MM.1S (cell line): ENCODE measurements around the gene SEC24D.

Experiments
- DNase-seq: peaks from one replicate; pipeline ENCODE4 v3.0.0-alpha.2; 2015
- H2AFZ ChIP-seq: fragments of 300-600 bp; sonication (generic); 2 replicates; pipeline ENCODE4 v1.6.0; 2016; ENCODE audit warnings: antibody characterized with exemption, low read length
- H3F3A ChIP-seq: fragments of 300-600 bp; sonication (generic); 2 replicates; pipeline ENCODE4 v1.6.1; 2016; ENCODE audit warnings: mild to moderate bottlenecking, antibody characterized with exemption, low read length, moderate library complexity, mixed read lengths; ENCODE audit not compliant: insufficient read depth
- H3K27ac ChIP-seq: fragments of 300-600 bp; sonication (generic); 2 replicates; pipeline ENCODE4 v1.5.1; 2016; ENCODE audit warnings: mild to moderate bottlenecking, low read length
- H3K27me3 ChIP-seq: fragments of 300-600 bp; sonication (generic); replicated peaks from 2 replicates; pipeline ENCODE4 v1.6.0; 2016; ENCODE audit warnings: low read length; ENCODE audit not compliant: insufficient read depth
- H3K36me3 ChIP-seq: fragments of 300-600 bp; sonication (generic); replicated peaks from 2 replicates; pipeline ENCODE4 v1.6.1; 2016; ENCODE audit warnings: mild to moderate bottlenecking, low read length, mixed read lengths; ENCODE audit not compliant: insufficient read depth
- H3K4me1 ChIP-seq: fragments of 300-600 bp; sonication (generic); 2 replicates; pipeline ENCODE4 v1.6.1; 2016; ENCODE audit warnings: low read length, mixed read lengths
- H3K4me2 ChIP-seq: fragments of 300-600 bp; sonication (generic); 2 replicates; pipeline ENCODE4 v1.6.0; 2016; ENCODE audit warnings: low read depth, low read length
- H3K4me3 ChIP-seq: fragments of 300-600 bp; sonication (generic); 2 replicates; pipeline ENCODE4 v1.5.1; 2016; ENCODE audit warnings: low read length, mixed read lengths
- H3K79me2 ChIP-seq: fragments of 300-600 bp; sonication (generic); 2 replicates; pipeline ENCODE4 v1.6.1; 2016; ENCODE audit warnings: mixed run types, low read length, mixed read lengths
- H3K9ac ChIP-seq: fragments of 300-600 bp; sonication (generic); 2 replicates; pipeline ENCODE4 v1.6.1; 2016; ENCODE audit warnings: low read length, mixed read lengths
- H3K9me2 ChIP-seq: fragments of 300-600 bp; sonication (generic); replicated peaks from 2 replicates; pipeline ENCODE4 v1.6.1; 2016; ENCODE audit warnings: mild to moderate bottlenecking, low read length, mixed read lengths; ENCODE audit not compliant: insufficient read depth
- H3K9me3 ChIP-seq: fragments of 300-600 bp; sonication (generic); replicated peaks from 2 replicates; pipeline ENCODE4 v1.6.1; 2016; ENCODE audit warnings: mild to moderate bottlenecking, low read length, mixed read lengths; ENCODE audit not compliant: insufficient read depth
- H4K20me1 ChIP-seq: fragments of 300-600 bp; sonication (generic); 2 replicates; pipeline ENCODE4 v1.6.1; 2016; ENCODE audit warnings: mild to moderate bottlenecking, low read length, moderate library complexity, mixed read lengths; ENCODE audit not compliant: insufficient read depth
- CTCF ChIP-seq: fragments of 300-600 bp; sonication (generic); IDR thresholded peaks from 2 replicates; pipeline ENCODE4 v1.5.1; 2016; ENCODE audit warnings: antibody characterized with exemption, low read length, mixed read lengths
- EZH2 ChIP-seq: fragments of 300-600 bp; sonication (generic); optimal IDR thresholded peaks from 2 replicates; pipeline ENCODE3; 2017; ENCODE audit warnings: low read depth, mild to moderate bottlenecking, antibody characterized with exemption, low read length, mixed read lengths
- EZH2phosphoT487 ChIP-seq: fragments of 300-600 bp; sonication (generic); IDR thresholded peaks from 2 replicates; pipeline ENCODE4 v1.6.1; 2018; ENCODE audit warnings: antibody characterized with exemption, low read length

SEC24D gene

GRCh38 chr4:118843237-118843636 lies 7.3 kb upstream of the SEC24D start:
- H4K20me1 ChIP-seq: no peaks in the 10 kb centered on the region
- no peaks in the 10 kb centered on the region for H3K9me3 ChIP-seq
- no peak overlapping the region for H2AFZ ChIP-seq
- H3K4me3 ChIP-seq: no peak overlapping the region
- DNase-seq: no peak
- TF ChIP-seq EZH2phosphoT487 (no peak), EZH2 (no peak), CTCF (no peak)
- no peaks in the 10 kb centered on the region for H3K9me2 ChIP-seq
- H3K27ac ChIP-seq: no peak overlapping the region
- H3K79me2 ChIP-seq: no peaks in the 10 kb centered on the region
- no peaks in the 10 kb centered on the region for H3K36me3 ChIP-seq
- H3F3A ChIP-seq: no peaks in the 10 kb centered on the region
- no peak overlapping the region for H3K9ac ChIP-seq
- H3K4me1 ChIP-seq: no peaks in the 10 kb centered on the region
- H3K27me3 ChIP-seq: no peaks in the 10 kb centered on the region
- no peak overlapping the region for H3K4me2 ChIP-seq

GRCh38 chr4:118842055-118842454 lies 6.1 kb upstream of the SEC24D start:
- H3K4me1 ChIP-seq: no peaks in the 10 kb centered on the region
- H3K27ac ChIP-seq: no peak overlapping the region
- no peak overlapping the region for H3K4me3 ChIP-seq
- DNase-seq: no peak
- H3K9me2 ChIP-seq: no peaks in the 10 kb centered on the region
- TF ChIP-seq CTCF (no peak), EZH2phosphoT487 (no peak), EZH2 (no peak)
- H3F3A ChIP-seq: no peaks in the 10 kb centered on the region
- H3K79me2 ChIP-seq: no peaks in the 10 kb centered on the region
- H2AFZ ChIP-seq: no peak overlapping the region
- H4K20me1 ChIP-seq: no peaks in the 10 kb centered on the region
- H3K9me3 ChIP-seq: no peaks in the 10 kb centered on the region
- H3K4me2 ChIP-seq: no peak overlapping the region
- no peaks in the 10 kb centered on the region for H3K36me3 ChIP-seq
- no peak overlapping the region for H3K9ac ChIP-seq
- no peaks in the 10 kb centered on the region for H3K27me3 ChIP-seq

GRCh38 chr4:118839221-118839927 lies 3.4 kb upstream of the SEC24D start:
- Histone ChIP-seq H3K9me2 (no peaks in the 10 kb centered on the region), H3K4me1 (peaks cover 4% of the 10 kb centered on the region; the same call in 1 of the 2 replicates), H3K9me3 (no peaks in the 10 kb centered on the region), H3K79me2 (peaks cover 14% of the 10 kb centered on the region), H3K27me3 (no peaks in the 10 kb centered on the region), H3F3A (peaks cover 9% of the 10 kb centered on the region), H3K27ac (no peak overlapping the region), H3K36me3 (no peaks in the 10 kb centered on the region), H2AFZ (no peak overlapping the region), H3K9ac (no peak overlapping the region), H4K20me1 (no peaks in the 10 kb centered on the region), H3K4me3 (no peak overlapping the region), H3K4me2 (no peak overlapping the region)
- 0 out of 2 replicates have a peak, but pooled peaks have one; percentile 4 for TF ChIP-seq CTCF
- no peak for TF ChIP-seq EZH2phosphoT487
- no peak for TF ChIP-seq EZH2
- DNase-seq: no peak
